Uterus (tissue), 4 donors: ENCODE results near the gene CDH4. TPM values are rescaled to one million over a fixed set of nuclear protein-coding genes. Genes with fewer than 3 reads are reported as not detected.

Experiments
- DNase-seq, 2 donors: peaks; one replicate each; pipeline ENCODE4 v3.0.0-alpha.2; 2019 to 2020
- H3K27ac ChIP-seq, 2 donors: fragments of 200-600 bp; sonication (generic); 1 replicate in 1 of 2; 2 replicates in 1 of 2; pipeline ENCODE4 v1.5.1; 2016 to 2018
- H3K27me3 ChIP-seq, 2 donors: fragments of 200-600 bp; sonication (generic); one replicate each; pipeline ENCODE4 v1.5.1; 2018 to 2019; ENCODE audit warnings: control low read depth in 1 of 2
- H3K36me3 ChIP-seq, 2 donors: fragments of 200-600 bp; sonication (generic); one replicate each; pipeline ENCODE4 v1.5.1; 2019; ENCODE audit warnings: control low read depth in 1 of 2
- H3K4me1 ChIP-seq, 2 donors: fragments of 200-600 bp; sonication (generic); one replicate each; pipeline ENCODE4 v1.5.1; 2018 to 2019; ENCODE audit warnings: control low read depth in 1 of 2
- H3K4me3 ChIP-seq, 2 donors: fragments of 200-600 bp; sonication (generic); 1 replicate in 1 of 2; 2 replicates in 1 of 2; pipeline ENCODE4 v1.5.1; 2018 to 2019; ENCODE audit warnings: mild to moderate bottlenecking in 1 of 2
- H3K9me3 ChIP-seq, 2 donors: fragments of 200-600 bp; sonication (generic); one replicate each; pipeline ENCODE4 v1.5.1; 2019; ENCODE audit warnings: control low read depth in 1 of 2
- CTCF ChIP-seq, 4 experiments: fragments of 200-600 bp in 2 of 4; fragments of 450-650 bp in 2 of 4; sonication (generic) in 2 of 4; IDR thresholded peaks; one replicate each; pipeline ENCODE4 v1.5.1; 2016 to 2019; ENCODE audit warnings: antibody characterized with exemption in 4 of 4, mild to moderate bottlenecking in 2 of 4, moderate library complexity in 1 of 4
- POLR2A ChIP-seq, 2 donors: fragments of 450-650 bp; IDR thresholded peaks; one replicate each; pipeline ENCODE4 v1.6.1; 2016; ENCODE audit warnings: antibody characterized with exemption in 2 of 2, mild to moderate bottlenecking in 1 of 2, moderate library complexity in 1 of 2
- intact Hi-C: fragments of 100-400 bp; cut with DNase I; formaldehyde crosslinking; loops from one replicate; pipeline ENCODE4 v1.15.1; 2023; ENCODE audit warnings: low total_unique reads
- total RNA-seq, 4 donors: library from RNA; depleted of rRNA in 3 of 4; stranded (reverse); fragments of >200 nt in 3 of 4; gene quantifications; one replicate each; pipeline versions ENCODE4 v1.1.0 to v1.2.4, GENCODE V29; 2014 to 2023
- donor health status: DM: yes; HTN: yes; CAD: no.

Gene CDH4
- total RNA-seq, 4 donors from 2014 or later, result under 0.01 to 0.55 TPM; not detected in 2

- Histone ChIP-seq H3K4me3 (no peak overlapping the region), H3K27me3 (no peaks in the 10 kb centered on the region), H3K27ac (no peak overlapping the region), H3K36me3 (no peaks in the 10 kb centered on the region), H3K9me3 (no peaks in the 10 kb centered on the region), H3K4me1 (no peaks in the 10 kb centered on the region)
- TF ChIP-seq POLR2A (IDR thresholded peaks at IDR 0.05) (no peak), CTCF (IDR thresholded peaks at IDR 0.05) (no peak)
- no peak for DNase-seq
- intact Hi-C loops, result no loop called here
Measured at GRCh38 chr20:61320691-61321425, 68.8 kb downstream of the CDH4 start.

GRCh38 chr20:61321481-61321880, 69.4 kb downstream of the CDH4 start:
- H3K27ac ChIP-seq, result no peak overlapping the region
- no peaks in the 10 kb centered on the region for H3K27me3 ChIP-seq
- H3K36me3 ChIP-seq, result no peaks in the 10 kb centered on the region
- H3K4me1 ChIP-seq, result no peaks in the 10 kb centered on the region
- TF ChIP-seq CTCF (IDR thresholded peaks at IDR 0.05) (no peak), POLR2A (IDR thresholded peaks at IDR 0.05) (no peak)
- DNase-seq, result no peak
- no peaks in the 10 kb centered on the region for H3K9me3 ChIP-seq
- intact Hi-C loops, result no loop called here
- no peak overlapping the region for H3K4me3 ChIP-seq

GRCh38 chr20:61322151-61322865, 70.2 kb downstream of the CDH4 start:
- DNase-seq, result no peak
- no peak overlapping the region for H3K4me3 ChIP-seq
- intact Hi-C loops, result no loop called here
- no peaks in the 10 kb centered on the region for H3K9me3 ChIP-seq
- H3K36me3 ChIP-seq, result no peaks in the 10 kb centered on the region
- H3K4me1 ChIP-seq, result no peaks in the 10 kb centered on the region
- H3K27ac ChIP-seq, result no peak overlapping the region
- TF ChIP-seq CTCF (IDR thresholded peaks at IDR 0.05) (no peak), POLR2A (IDR thresholded peaks at IDR 0.05) (no peak)
- no peaks in the 10 kb centered on the region for H3K27me3 ChIP-seq

GRCh38 chr20:61324906-61325305, 72.8 kb downstream of the CDH4 start:
- no peaks in the 10 kb centered on the region for H3K4me1 ChIP-seq
- H3K4me3 ChIP-seq, result no peak overlapping the region
- no peak for DNase-seq
- TF ChIP-seq CTCF (IDR thresholded peaks at IDR 0.05) (no peak), POLR2A (IDR thresholded peaks at IDR 0.05) (no peak)
- no peaks in the 10 kb centered on the region for H3K27me3 ChIP-seq
- no peak overlapping the region for H3K27ac ChIP-seq
- intact Hi-C loops, result no loop called here
- no peaks in the 10 kb centered on the region for H3K9me3 ChIP-seq
- H3K36me3 ChIP-seq, result no peaks in the 10 kb centered on the region

GRCh38 chr20:61325718-61326117, 73.7 kb downstream of the CDH4 start:
- TF ChIP-seq POLR2A (IDR thresholded peaks at IDR 0.05), result no peak
- TF ChIP-seq CTCF (IDR thresholded peaks at IDR 0.05), result no peak
- H3K27ac ChIP-seq, result no peak overlapping the region
- no peaks in the 10 kb centered on the region for H3K9me3 ChIP-seq
- H3K36me3 ChIP-seq, result no peaks in the 10 kb centered on the region
- intact Hi-C loops, result no loop called here
- H3K4me3 ChIP-seq, result no peak overlapping the region
- DNase-seq, result no peak
- H3K27me3 ChIP-seq, result no peaks in the 10 kb centered on the region
- no peaks in the 10 kb centered on the region for H3K4me1 ChIP-seq
